ENCODE results near the gene ERC2. TPM values are rescaled to one million over a fixed set of nuclear protein-coding genes. Genes with fewer than 3 reads are reported as not detected.

Gene ERC2
- total RNA-seq, 2 donors from 2014 or later = 0.21 TPM; not detected in 1

- Mint-ChIP-seq H3K27me3 (no peaks in the 10 kb centered on the region), H3K4me1 (no peaks in the 10 kb centered on the region), H3K27ac (no peak overlapping the region), H3K36me3 (ENCODE audit: low read depth) (no peaks in the 10 kb centered on the region), H3K4me3 (no peak overlapping the region)
- no peaks in the 10 kb centered on the region for H3K9me3 ChIP-seq (ENCODE audit: control insufficient read depth, low read length, poor library complexity, severe bottlenecking)
- DNase-seq (no peak), ATAC-seq (no peak)
These were observed 346.6 kb downstream of the ERC2 start for GRCh38 chr3:56121716-56122115.

- no peak overlapping the region for H3K27ac Mint-ChIP-seq
- no peaks in the 10 kb centered on the region for H3K4me1 Mint-ChIP-seq
- H3K27me3 Mint-ChIP-seq = no peaks in the 10 kb centered on the region
- no peaks in the 10 kb centered on the region for H3K9me3 ChIP-seq (ENCODE audit: control insufficient read depth, low read length, poor library complexity, severe bottlenecking)
- DNase-seq (no peak), ATAC-seq (no peak)
- H3K4me3 Mint-ChIP-seq = no peak overlapping the region
- H3K36me3 Mint-ChIP-seq (ENCODE audit: low read depth) = no peaks in the 10 kb centered on the region
These were observed 348.5 kb downstream of the ERC2 start for GRCh38 chr3:56119575-56120349.

GRCh38 chr3:56118968-56119367, 349.3 kb downstream of the ERC2 start:
- ATAC-seq (no peak), DNase-seq (no peak)
- Mint-ChIP-seq H3K27me3 (no peaks in the 10 kb centered on the region), H3K4me1 (no peaks in the 10 kb centered on the region), H3K27ac (no peak overlapping the region), H3K36me3 (ENCODE audit: low read depth) (no peaks in the 10 kb centered on the region), H3K4me3 (no peak overlapping the region)
- no peaks in the 10 kb centered on the region for H3K9me3 ChIP-seq (ENCODE audit: control insufficient read depth, low read length, poor library complexity, severe bottlenecking)

- no peaks in the 10 kb centered on the region for H3K9me3 ChIP-seq (ENCODE audit: control insufficient read depth, low read length, poor library complexity, severe bottlenecking)
- Mint-ChIP-seq H3K27ac (no peak overlapping the region), H3K4me1 (no peaks in the 10 kb centered on the region), H3K27me3 (no peaks in the 10 kb centered on the region), H3K36me3 (ENCODE audit: low read depth) (no peaks in the 10 kb centered on the region), H3K4me3 (no peak overlapping the region)
- no peak for ATAC-seq
- no peak for DNase-seq
These were observed 352.6 kb downstream of the ERC2 start for GRCh38 chr3:56115698-56116097.

GRCh38 chr3:56115199-56115598, 353.1 kb downstream of the ERC2 start:
- no peaks in the 10 kb centered on the region for H3K4me1 Mint-ChIP-seq
- H3K27me3 Mint-ChIP-seq = no peaks in the 10 kb centered on the region
- H3K36me3 Mint-ChIP-seq (ENCODE audit: low read depth) = no peaks in the 10 kb centered on the region
- H3K9me3 ChIP-seq (ENCODE audit: control insufficient read depth, low read length, poor library complexity, severe bottlenecking) = no peaks in the 10 kb centered on the region
- ATAC-seq (no peak), DNase-seq (no peak)
- H3K27ac Mint-ChIP-seq = no peak overlapping the region
- H3K4me3 Mint-ChIP-seq = no peak overlapping the region

- Mint-ChIP-seq H3K36me3 (ENCODE audit: low read depth) (no peaks in the 10 kb centered on the region), H3K27ac (no peak overlapping the region), H3K4me1 (no peaks in the 10 kb centered on the region), H3K27me3 (no peaks in the 10 kb centered on the region), H3K4me3 (no peak overlapping the region)
- H3K9me3 ChIP-seq (ENCODE audit: control insufficient read depth, low read length, poor library complexity, severe bottlenecking) = no peaks in the 10 kb centered on the region
- ATAC-seq (no peak), DNase-seq (no peak)
These were observed 354.4 kb downstream of the ERC2 start for GRCh38 chr3:56113908-56114307.

GRCh38 chr3:56113231-56113630, 355.0 kb downstream of the ERC2 start:
- ATAC-seq (no peak), DNase-seq (no peak)
- Mint-ChIP-seq H3K27me3 (no peaks in the 10 kb centered on the region), H3K4me1 (no peaks in the 10 kb centered on the region), H3K27ac (no peak overlapping the region), H3K36me3 (ENCODE audit: low read depth) (no peaks in the 10 kb centered on the region), H3K4me3 (no peak overlapping the region)
- H3K9me3 ChIP-seq (ENCODE audit: control insufficient read depth, low read length, poor library complexity, severe bottlenecking) = no peaks in the 10 kb centered on the region

- Mint-ChIP-seq H3K36me3 (ENCODE audit: low read depth) (no peaks in the 10 kb centered on the region), H3K4me1 (no peaks in the 10 kb centered on the region)
These were observed 356.5 kb downstream of the ERC2 start for GRCh38 chr3:56111606-56112304.

GRCh38 chr3:56110886-56111285, 357.4 kb downstream of the ERC2 start:
- no peak overlapping the region for H3K27ac Mint-ChIP-seq
- no peak for DNase-seq
- no peaks in the 10 kb centered on the region for H3K36me3 Mint-ChIP-seq (ENCODE audit: low read depth)
- no peaks in the 10 kb centered on the region for H3K9me3 ChIP-seq (ENCODE audit: control insufficient read depth, low read length, poor library complexity, severe bottlenecking)
- ATAC-seq = no peak
- H3K27me3 Mint-ChIP-seq = no peaks in the 10 kb centered on the region
- no peaks in the 10 kb centered on the region for H3K4me1 Mint-ChIP-seq
- no peak overlapping the region for H3K4me3 Mint-ChIP-seq

More at GRCh38 chr3:56111606-56112304, 356.5 kb downstream of the ERC2 start:
- no peak overlapping the region for H3K27ac Mint-ChIP-seq
- no peaks in the 10 kb centered on the region for H3K9me3 ChIP-seq (ENCODE audit: control insufficient read depth, low read length, poor library complexity, severe bottlenecking)
- DNase-seq (no peak), ATAC-seq (no peak)
- no peak overlapping the region for H3K4me3 Mint-ChIP-seq
- no peaks in the 10 kb centered on the region for H3K27me3 Mint-ChIP-seq

- no peaks in the 10 kb centered on the region for H3K36me3 Mint-ChIP-seq (ENCODE audit: low read depth)
- DNase-seq (no peak), ATAC-seq (no peak)
- H3K4me1 Mint-ChIP-seq = no peaks in the 10 kb centered on the region
- no peaks in the 10 kb centered on the region for H3K9me3 ChIP-seq (ENCODE audit: control insufficient read depth, low read length, poor library complexity, severe bottlenecking)
- no peak overlapping the region for H3K4me3 Mint-ChIP-seq
- no peaks in the 10 kb centered on the region for H3K27me3 Mint-ChIP-seq
- H3K27ac Mint-ChIP-seq = no peak overlapping the region
These were observed 361.1 kb downstream of the ERC2 start for GRCh38 chr3:56107157-56107556.

- Mint-ChIP-seq H3K36me3 (ENCODE audit: low read depth) (no peaks in the 10 kb centered on the region), H3K4me1 (no peaks in the 10 kb centered on the region), H3K27ac (no peak overlapping the region), H3K4me3 (no peak overlapping the region), H3K27me3 (no peaks in the 10 kb centered on the region)
- ATAC-seq = no peak
- DNase-seq = no peak
- H3K9me3 ChIP-seq (ENCODE audit: control insufficient read depth, low read length, poor library complexity, severe bottlenecking) = no peaks in the 10 kb centered on the region
These were observed 366.2 kb downstream of the ERC2 start for GRCh38 chr3:56102032-56102431.

- H3K9me3 ChIP-seq (ENCODE audit: control insufficient read depth, low read length, poor library complexity, severe bottlenecking) = no peaks in the 10 kb centered on the region
- Mint-ChIP-seq H3K4me3 (no peak overlapping the region), H3K27me3 (no peaks in the 10 kb centered on the region), H3K4me1 (no peaks in the 10 kb centered on the region), H3K27ac (no peak overlapping the region), H3K36me3 (ENCODE audit: low read depth) (no peaks in the 10 kb centered on the region)
- ATAC-seq (no peak), DNase-seq (no peak)
These were observed 366.7 kb downstream of the ERC2 start for GRCh38 chr3:56101576-56101975.

GRCh38 chr3:56096999-56097398, 371.3 kb downstream of the ERC2 start:
- Mint-ChIP-seq H3K27ac (no peak overlapping the region), H3K4me3 (no peak overlapping the region), H3K4me1 (no peaks in the 10 kb centered on the region), H3K36me3 (ENCODE audit: low read depth) (no peaks in the 10 kb centered on the region), H3K27me3 (no peaks in the 10 kb centered on the region)
- no peaks in the 10 kb centered on the region for H3K9me3 ChIP-seq (ENCODE audit: control insufficient read depth, low read length, poor library complexity, severe bottlenecking)
- ATAC-seq (no peak), DNase-seq (no peak)

- no peak for ATAC-seq
- no peak overlapping the region for H3K27ac Mint-ChIP-seq
- H3K4me3 Mint-ChIP-seq = no peak overlapping the region
- no peaks in the 10 kb centered on the region for H3K36me3 Mint-ChIP-seq (ENCODE audit: low read depth)
- H3K4me1 Mint-ChIP-seq = no peaks in the 10 kb centered on the region
- H3K27me3 Mint-ChIP-seq = no peaks in the 10 kb centered on the region
- DNase-seq = no peak
- no peaks in the 10 kb centered on the region for H3K9me3 ChIP-seq (ENCODE audit: control insufficient read depth, low read length, poor library complexity, severe bottlenecking)
These were observed 374.1 kb downstream of the ERC2 start for GRCh38 chr3:56094170-56094569.

Measured in T-helper 17 cell (primary cell).